Activated CD4-positive, alpha-beta T cell treated with anti-CD3 and anti-CD28 coated beads, Interleukin-10, Interleukin-2, amounts not matched to agents 100 ng/mL and 50 ng/mL, durations not matched to agents 16 hours and 8 hours (primary cell): ENCODE data around the gene GAS2L2.

Experiments used
- DNase-seq: peaks from one replicate; pipeline ENCODE4 v3.0.0-alpha.2; 2020

Gene GAS2L2

GRCh38 chr17:35744830-35745229 lies 8.2 kb downstream of the GAS2L2 start:
- DNase-seq: no peak

- peak; percentile 23 for DNase-seq
These were observed 9.3 kb downstream of the GAS2L2 start for GRCh38 chr17:35743626-35744328.

- no peak for DNase-seq
These were observed 10.1 kb downstream of the GAS2L2 start for GRCh38 chr17:35742896-35743477.

- DNase-seq: no peak
These were observed 10.5 kb downstream of the GAS2L2 start for GRCh38 chr17:35742496-35742895.

- DNase-seq: peak; percentile 14
These were observed 11.8 kb downstream of the GAS2L2 start for GRCh38 chr17:35740997-35741931.

GRCh38 chr17:35740216-35740615 lies 12.8 kb downstream of the GAS2L2 start:
- no peak for DNase-seq

- no peak for DNase-seq
These were observed 14.4 kb downstream of the GAS2L2 start for GRCh38 chr17:35738519-35739133.

GRCh38 chr17:35736236-35736635 lies 16.8 kb downstream of the GAS2L2 start:
- DNase-seq: no peak

GRCh38 chr17:35735036-35735805 lies 17.8 kb downstream of the GAS2L2 start:
- DNase-seq: no peak

GRCh38 chr17:35734396-35734795 lies 18.6 kb downstream of the GAS2L2 start:
- DNase-seq: no peak

- no peak for DNase-seq
These were observed 19.7 kb downstream of the GAS2L2 start for GRCh38 chr17:35733366-35733765.

GRCh38 chr17:35732806-35733136 lies 20.3 kb downstream of the GAS2L2 start:
- no peak for DNase-seq

GRCh38 chr17:35731917-35732805 lies 20.9 kb downstream of the GAS2L2 start:
- DNase-seq: no peak

- DNase-seq: no peak
These were observed 21.7 kb downstream of the GAS2L2 start, which contains the start of gene RASL10B for GRCh38 chr17:35731239-35731916. TSS of gene RASL10B (plus strand) at chr17:35731639. CDS start at chr17:35735185, 3,546 bp downstream.

- DNase-seq: no peak
These were observed 22.5 kb downstream of the GAS2L2 start for GRCh38 chr17:35730400-35731005.

GRCh38 chr17:35729405-35729833 lies 23.6 kb downstream of the GAS2L2 start:
- no peak for DNase-seq

GRCh38 chr17:35728551-35728950 lies 24.5 kb downstream of the GAS2L2 start:
- DNase-seq: no peak

GRCh38 chr17:35727635-35728034 lies 25.4 kb downstream of the GAS2L2 start:
- no peak for DNase-seq

- DNase-seq: no peak
These were observed 26.0 kb downstream of the GAS2L2 start for GRCh38 chr17:35726953-35727460.
